Neutrophil (primary cell): ENCODE results near the gene USPL1.

Experiments used
- H3K27ac ChIP-seq: fragments of 200-600 bp; sonication (generic); 2 replicates; pipeline ENCODE4 v1.5.1; 2016; ENCODE audit warnings: mild to moderate bottlenecking, moderate library complexity
- H3K27me3 ChIP-seq: fragments of 200-600 bp; sonication (generic); 2 replicates; pipeline ENCODE4 v1.6.0; 2016; ENCODE audit warnings: mild to moderate bottlenecking
- H3K36me3 ChIP-seq: fragments of 200-600 bp; sonication (generic); 2 replicates; pipeline ENCODE4 v1.5.1; 2017
- H3K4me1 ChIP-seq, 2 experiments: fragments of 200-600 bp in 1 of 2; sonication (generic) in 1 of 2; 1 replicate in 1 of 2; 2 replicates in 1 of 2; pipeline versions ENCODE4 v1.5.1 to v1.6.1; 2013 to 2016; ENCODE audit warnings: low read depth in 1 of 2, low read length in 1 of 2, mild to moderate bottlenecking in 1 of 2, moderate library complexity in 1 of 2; ENCODE audit not compliant: control insufficient read depth in 1 of 2, insufficient read depth in 1 of 2
- H3K4me3 ChIP-seq, 2 experiments: fragments of 200-600 bp in 1 of 2; sonication (generic) in 1 of 2; 1 replicate in 1 of 2; 2 replicates in 1 of 2; pipeline ENCODE4 v1.5.1; 2013 to 2016; ENCODE audit warnings: low read depth in 1 of 2, low read length in 1 of 2, mild to moderate bottlenecking in 1 of 2, moderate library complexity in 1 of 2
- H3K9me3 ChIP-seq: fragments of 200-600 bp; sonication (generic); 2 replicates; pipeline ENCODE4 v1.5.1; 2016
- CTCF ChIP-seq: fragments of 200-600 bp; sonication (generic); IDR thresholded peaks from 2 replicates; pipeline ENCODE4 v1.5.1; 2016; ENCODE audit warnings: antibody characterized with exemption

USPL1 gene

GRCh38 chr13:30607908-30608307 is 9.8 kb upstream of the USPL1 start:
- Histone ChIP-seq H3K27ac (peak overlapping the region; percentile 87), H3K36me3 (no peaks in the 10 kb centered on the region), H3K4me1 (peaks cover 18 to 22% of the 10 kb centered on the region in 2 experiments), H3K9me3 (no peaks in the 10 kb centered on the region), H3K27me3 (no peaks in the 10 kb centered on the region), H3K4me3 (no peak overlapping the region)
- no peak for TF ChIP-seq CTCF

- no peak overlapping the region for H3K4me3 ChIP-seq
- H3K27me3 ChIP-seq: no peaks in the 10 kb centered on the region
- no peak for TF ChIP-seq CTCF
- H3K36me3 ChIP-seq: no peaks in the 10 kb centered on the region
- peaks cover 18 to 22% of the 10 kb centered on the region in 2 experiments for H3K4me1 ChIP-seq
- peak overlapping the region; percentile 87 for H3K27ac ChIP-seq
- no peaks in the 10 kb centered on the region for H3K9me3 ChIP-seq
These were observed 9.4 kb upstream of the USPL1 start for GRCh38 chr13:30608364-30608763.

GRCh38 chr13:30610311-30610710 is 7.4 kb upstream of the USPL1 start:
- no peak overlapping the region for H3K4me3 ChIP-seq
- no peaks in the 10 kb centered on the region for H3K36me3 ChIP-seq
- H3K27me3 ChIP-seq: no peaks in the 10 kb centered on the region
- H3K4me1 ChIP-seq: peaks cover 20 to 27% of the 10 kb centered on the region in 2 experiments
- TF ChIP-seq CTCF: no peak
- no peaks in the 10 kb centered on the region for H3K9me3 ChIP-seq
- H3K27ac ChIP-seq: no peak overlapping the region

- no peaks in the 10 kb centered on the region for H3K36me3 ChIP-seq
- H3K27ac ChIP-seq: peak overlapping the region; percentile 96
- peaks cover 34 to 41% of the 10 kb centered on the region in 2 experiments for H3K4me1 ChIP-seq
- no peak for TF ChIP-seq CTCF
- H3K4me3 ChIP-seq: peak overlapping the region; percentile 90 to 98
- no peaks in the 10 kb centered on the region for H3K27me3 ChIP-seq
- no peaks in the 10 kb centered on the region for H3K9me3 ChIP-seq
These were observed 2.2 kb upstream of the USPL1 start for GRCh38 chr13:30615481-30615865.

- Histone ChIP-seq H3K4me3 (peak overlapping the region; percentile 90 to 98), H3K27ac (peak overlapping the region; percentile 96), H3K36me3 (no peaks in the 10 kb centered on the region), H3K27me3 (no peaks in the 10 kb centered on the region), H3K4me1 (peaks cover 34 to 41% of the 10 kb centered on the region in 2 experiments), H3K9me3 (no peaks in the 10 kb centered on the region)
- TF ChIP-seq CTCF: no peak
These were observed 1.7 kb upstream of the USPL1 start for GRCh38 chr13:30615866-30616541.
